Brain microvascular endothelial cell (primary cell): Measurements from ENCODE around the gene ARX.

Experiments
- DNase-seq: peaks from one replicate; pipeline ENCODE4 v3.0.0-alpha.2; 2020
- H3K27ac ChIP-seq: fragments of 250-450 bp; sonication (Bioruptor Pico); 2 replicates; pipeline ENCODE4 v1.5.1; 2020; ENCODE audit warnings: mild to moderate bottlenecking, moderate library complexity
- H3K27me3 ChIP-seq: fragments of 250-450 bp; sonication (Bioruptor Pico); replicated peaks from 2 replicates; pipeline ENCODE4 v1.5.1; 2020; ENCODE audit warnings: mild to moderate bottlenecking
- H3K36me3 ChIP-seq: fragments of 250-450 bp; sonication (Bioruptor Pico); replicated peaks from 2 replicates; pipeline ENCODE4 v1.5.1; 2020; ENCODE audit warnings: mild to moderate bottlenecking
- H3K4me3 ChIP-seq: 2 replicates; pipeline ENCODE4 v1.5.1; 2011; ENCODE audit warnings: low read depth, mild to moderate bottlenecking, control low read depth, low read length, moderate library complexity
- in situ Hi-C: cut with HindIII; loops from 2 replicates; pipeline ENCODE4 v1.10.0; 2017; ENCODE audit warnings: low sequenced_read_pairs, low pct_ligation_motif_present
- TF ChIP-seq, protein P1 (sequence below): IDR thresholded peaks from 2 replicates; pipeline ENCODE4 v1.5.1; 2011; ENCODE audit warnings: low read depth, mild to moderate bottlenecking, moderate library complexity, low read length, control low read depth, inconsistent platforms; ENCODE audit errors: missing control alignments

ARX gene

DNA sequence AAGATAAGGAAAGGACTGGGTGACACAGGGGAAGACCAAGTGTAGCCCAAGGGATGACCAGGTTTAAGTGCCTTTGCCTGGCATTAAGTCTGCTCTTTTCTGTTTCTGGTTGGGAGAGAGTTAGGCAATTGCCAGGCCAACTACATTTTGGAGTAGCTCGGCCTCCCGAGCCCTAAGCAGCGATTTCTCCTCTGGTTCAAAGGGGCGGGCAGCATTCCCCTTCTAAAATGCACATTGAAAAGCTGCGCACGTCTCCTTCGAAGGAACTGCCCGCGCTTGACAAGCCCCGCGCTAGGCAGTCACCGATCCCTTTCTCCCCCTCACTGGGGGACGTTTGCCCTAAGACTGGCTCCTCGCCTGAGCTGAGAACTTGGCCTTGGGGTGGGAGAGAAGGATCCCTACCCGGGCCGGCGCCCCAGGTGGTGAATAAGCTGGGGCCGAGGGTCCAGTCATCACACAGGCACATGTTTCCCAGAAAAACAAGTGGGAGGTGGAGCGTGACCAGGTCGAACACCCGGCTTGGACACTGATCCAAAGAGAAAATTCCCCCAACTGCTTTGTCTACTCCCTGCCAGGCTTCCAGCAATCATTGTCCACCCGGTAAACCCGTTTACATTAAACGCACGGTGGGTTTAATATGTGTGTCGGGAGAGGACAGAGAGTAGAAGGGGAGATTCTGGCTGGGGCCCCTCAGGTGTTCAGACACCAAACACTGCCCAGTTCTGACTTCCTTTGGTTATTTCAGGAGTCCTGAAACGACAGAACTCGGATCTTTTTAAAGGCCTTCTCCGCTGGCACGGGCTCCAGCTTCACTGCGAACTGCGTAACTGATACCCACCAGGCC lies 4.0 kb downstream of the ARX start:
- Histone ChIP-seq H3K27me3 (peaks cover 35% of the 10 kb centered on the region), H3K4me3 (no peak overlapping the region)

DNA sequence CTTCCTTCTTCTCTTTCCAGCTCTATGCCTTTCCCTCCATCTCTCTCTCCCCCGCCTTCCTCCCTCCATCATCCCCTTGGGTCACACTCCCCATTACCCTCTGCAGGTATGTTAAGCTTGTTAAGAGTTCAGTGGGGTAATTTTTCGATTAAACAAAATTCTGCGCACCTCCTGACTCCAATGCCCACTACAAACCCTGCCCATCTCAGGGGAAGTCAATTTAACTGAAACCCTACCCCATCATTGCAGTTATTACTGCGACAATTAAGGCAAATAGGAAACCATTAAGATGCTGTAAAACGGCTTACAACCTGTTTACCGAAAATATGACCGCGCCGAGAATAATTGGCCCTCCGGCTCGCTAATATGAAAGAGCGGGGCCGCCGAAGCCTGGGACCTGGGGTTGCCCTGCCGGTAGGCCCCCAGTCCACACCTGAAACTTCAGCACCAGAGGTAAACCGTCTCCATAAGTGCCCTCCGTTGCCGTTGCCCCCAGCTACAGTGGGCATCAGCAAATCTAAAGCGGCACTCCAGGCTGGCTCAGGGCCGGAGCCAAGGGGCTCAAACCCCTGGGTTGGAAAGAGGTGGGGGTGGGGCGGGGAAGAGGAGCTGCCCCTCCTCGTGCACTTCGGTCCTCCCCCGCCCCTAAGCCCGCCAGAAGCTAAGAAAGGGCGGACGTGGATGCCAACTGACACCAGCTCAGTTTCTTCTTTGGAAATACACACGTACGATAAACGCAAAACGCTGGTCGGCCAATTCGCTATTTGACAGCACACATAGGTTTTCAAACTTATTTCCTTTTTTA lies 4.8 kb downstream of the ARX start:
- Histone ChIP-seq H3K27ac (no peak overlapping the region), H3K36me3 (no peaks in the 10 kb centered on the region), H3K4me3 (no peak overlapping the region), H3K27me3 (peaks cover 38% of the 10 kb centered on the region)
- no peak for DNase-seq
- TF ChIP-seq, protein P1, sequence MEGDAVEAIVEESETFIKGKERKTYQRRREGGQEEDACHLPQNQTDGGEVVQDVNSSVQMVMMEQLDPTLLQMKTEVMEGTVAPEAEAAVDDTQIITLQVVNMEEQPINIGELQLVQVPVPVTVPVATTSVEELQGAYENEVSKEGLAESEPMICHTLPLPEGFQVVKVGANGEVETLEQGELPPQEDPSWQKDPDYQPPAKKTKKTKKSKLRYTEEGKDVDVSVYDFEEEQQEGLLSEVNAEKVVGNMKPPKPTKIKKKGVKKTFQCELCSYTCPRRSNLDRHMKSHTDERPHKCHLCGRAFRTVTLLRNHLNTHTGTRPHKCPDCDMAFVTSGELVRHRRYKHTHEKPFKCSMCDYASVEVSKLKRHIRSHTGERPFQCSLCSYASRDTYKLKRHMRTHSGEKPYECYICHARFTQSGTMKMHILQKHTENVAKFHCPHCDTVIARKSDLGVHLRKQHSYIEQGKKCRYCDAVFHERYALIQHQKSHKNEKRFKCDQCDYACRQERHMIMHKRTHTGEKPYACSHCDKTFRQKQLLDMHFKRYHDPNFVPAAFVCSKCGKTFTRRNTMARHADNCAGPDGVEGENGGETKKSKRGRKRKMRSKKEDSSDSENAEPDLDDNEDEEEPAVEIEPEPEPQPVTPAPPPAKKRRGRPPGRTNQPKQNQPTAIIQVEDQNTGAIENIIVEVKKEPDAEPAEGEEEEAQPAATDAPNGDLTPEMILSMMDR, result no peak
- in situ Hi-C loops, result no loop called here

More for the DNA sequence above, 4.0 kb downstream of the ARX start:
- in situ Hi-C loops, result no loop called here
- TF ChIP-seq, protein P1, result no peak
- Histone ChIP-seq H3K27ac (no peak overlapping the region), H3K36me3 (no peaks in the 10 kb centered on the region)
- no peak for DNase-seq

DNA sequence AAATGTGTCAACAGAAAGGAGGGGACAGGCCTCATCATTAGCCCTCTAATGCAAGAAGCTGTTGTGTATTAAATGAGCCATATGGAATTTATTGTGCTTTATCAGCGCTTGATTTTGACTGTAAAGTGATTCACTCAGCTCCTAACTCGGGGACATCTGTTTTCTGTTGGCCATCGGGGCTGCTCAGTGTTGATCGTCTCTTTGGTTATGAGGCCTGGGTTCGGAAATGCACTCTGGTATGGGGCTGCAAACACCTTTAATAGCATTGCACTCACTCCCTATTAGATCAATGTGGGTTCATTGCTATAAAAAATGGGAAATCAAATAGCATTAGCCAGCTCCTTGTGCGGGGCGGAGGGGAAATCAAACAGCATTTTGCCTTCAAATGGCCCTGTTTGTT lies 6.4 kb downstream of the ARX start:
- no peaks in the 10 kb centered on the region for H3K36me3 ChIP-seq
- no peak for DNase-seq
- H3K27me3 ChIP-seq, result peaks cover 49% of the 10 kb centered on the region
- H3K4me3 ChIP-seq, result no peak overlapping the region
- in situ Hi-C loops, result no loop called here
- no peak overlapping the region for H3K27ac ChIP-seq
- TF ChIP-seq, protein P1, result no peak

DNA sequence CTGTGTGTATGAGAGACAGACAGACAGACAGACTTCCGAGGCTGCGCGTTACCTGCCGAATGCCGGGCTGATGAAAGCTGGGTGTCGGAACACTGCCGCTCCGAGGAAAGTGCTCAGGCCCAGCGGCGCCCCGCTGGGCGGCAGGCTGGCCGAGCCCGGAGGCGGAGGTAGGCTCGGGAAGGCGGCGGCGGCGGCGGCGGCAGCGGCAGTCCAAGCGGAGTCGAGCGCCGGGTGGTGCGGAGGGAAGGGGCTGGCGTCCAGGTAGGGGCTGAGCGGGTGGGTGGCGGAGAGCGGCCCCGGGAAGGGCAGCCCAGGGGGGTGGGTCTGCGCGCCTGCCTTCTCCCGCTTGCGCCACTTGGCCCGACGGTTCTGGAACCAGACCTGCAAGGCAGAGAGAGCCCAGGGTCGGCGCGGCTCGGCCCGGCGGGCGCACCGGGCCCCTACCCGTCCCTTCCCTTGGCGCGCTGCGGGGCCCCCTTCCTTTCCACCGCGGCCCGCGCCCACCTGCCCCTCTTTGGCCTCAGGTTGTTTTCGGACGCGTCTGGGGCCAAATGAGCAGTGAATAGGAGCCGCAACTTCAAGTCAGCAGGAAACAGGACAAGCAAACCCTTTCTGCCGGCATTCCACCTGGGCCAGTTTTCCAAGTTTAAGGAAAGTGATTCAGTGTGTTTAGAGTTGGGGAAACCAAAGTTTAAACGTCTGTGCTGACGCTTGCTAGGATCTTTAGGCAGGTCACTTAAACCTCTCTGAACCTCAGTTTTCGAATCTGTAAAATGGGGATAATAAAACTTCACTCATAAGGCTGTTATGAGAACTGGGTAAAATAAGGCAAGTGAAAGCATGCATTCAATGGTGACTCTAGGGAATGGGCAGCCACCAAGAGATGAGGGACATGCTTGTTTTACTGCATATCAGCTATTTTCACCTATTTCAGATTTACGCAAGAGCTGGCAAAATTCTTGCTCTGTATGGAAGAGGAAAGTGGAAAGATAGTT lies 8.4 kb downstream of the ARX start:
- in situ Hi-C loops, result no loop called here
- TF ChIP-seq, protein P1, result no peak
- no peaks in the 10 kb centered on the region for H3K36me3 ChIP-seq
- H3K4me3 ChIP-seq, result no peak overlapping the region
- DNase-seq, result no peak
- H3K27me3 ChIP-seq, result peaks cover 46% of the 10 kb centered on the region
- H3K27ac ChIP-seq, result no peak overlapping the region

DNA sequence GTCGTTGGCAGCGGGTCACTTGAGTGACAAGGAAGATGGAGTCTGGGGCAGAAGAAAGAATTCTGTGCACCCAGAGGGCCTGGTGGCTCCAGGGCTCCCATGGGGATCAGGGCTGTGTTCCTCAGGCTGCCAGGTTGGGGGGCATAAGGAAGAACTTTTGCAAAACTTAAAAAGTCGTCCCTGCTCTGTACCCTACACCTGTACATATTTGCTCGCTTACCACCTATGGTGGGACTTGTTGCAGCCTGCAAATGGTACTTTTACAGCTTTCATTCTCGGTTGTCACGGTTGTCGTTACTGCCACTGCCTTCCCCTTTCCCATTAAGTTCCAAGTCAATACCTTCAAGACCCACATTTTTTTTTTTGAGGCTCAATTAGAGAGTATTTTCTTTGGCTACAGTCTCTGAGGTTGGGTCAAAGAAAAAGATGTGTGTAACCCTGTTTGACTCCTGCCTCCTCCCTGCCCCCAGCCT lies 9.1 kb downstream of the ARX start:
- DNase-seq, result no peak
- H3K27ac ChIP-seq, result no peak overlapping the region
- in situ Hi-C loops, result no loop called here
- no peaks in the 10 kb centered on the region for H3K36me3 ChIP-seq
- peaks cover 42% of the 10 kb centered on the region for H3K27me3 ChIP-seq
- TF ChIP-seq, protein P1, result no peak
- no peak overlapping the region for H3K4me3 ChIP-seq
